NCI-H187 (cell line): ENCODE measurements around the gene SELENOM.
"Not testable (repeated sequence)": the region's sequence is repeated elsewhere in the genome, so short reads cannot be mapped to it uniquely, and the experiment has no call there.

Source experiments
- DNase-seq, 2 experiments: peaks; one replicate each; lab custom pipeline; 2025; lab: John Stamatoyannopoulos, UW

Gene SELENOM

DNA sequence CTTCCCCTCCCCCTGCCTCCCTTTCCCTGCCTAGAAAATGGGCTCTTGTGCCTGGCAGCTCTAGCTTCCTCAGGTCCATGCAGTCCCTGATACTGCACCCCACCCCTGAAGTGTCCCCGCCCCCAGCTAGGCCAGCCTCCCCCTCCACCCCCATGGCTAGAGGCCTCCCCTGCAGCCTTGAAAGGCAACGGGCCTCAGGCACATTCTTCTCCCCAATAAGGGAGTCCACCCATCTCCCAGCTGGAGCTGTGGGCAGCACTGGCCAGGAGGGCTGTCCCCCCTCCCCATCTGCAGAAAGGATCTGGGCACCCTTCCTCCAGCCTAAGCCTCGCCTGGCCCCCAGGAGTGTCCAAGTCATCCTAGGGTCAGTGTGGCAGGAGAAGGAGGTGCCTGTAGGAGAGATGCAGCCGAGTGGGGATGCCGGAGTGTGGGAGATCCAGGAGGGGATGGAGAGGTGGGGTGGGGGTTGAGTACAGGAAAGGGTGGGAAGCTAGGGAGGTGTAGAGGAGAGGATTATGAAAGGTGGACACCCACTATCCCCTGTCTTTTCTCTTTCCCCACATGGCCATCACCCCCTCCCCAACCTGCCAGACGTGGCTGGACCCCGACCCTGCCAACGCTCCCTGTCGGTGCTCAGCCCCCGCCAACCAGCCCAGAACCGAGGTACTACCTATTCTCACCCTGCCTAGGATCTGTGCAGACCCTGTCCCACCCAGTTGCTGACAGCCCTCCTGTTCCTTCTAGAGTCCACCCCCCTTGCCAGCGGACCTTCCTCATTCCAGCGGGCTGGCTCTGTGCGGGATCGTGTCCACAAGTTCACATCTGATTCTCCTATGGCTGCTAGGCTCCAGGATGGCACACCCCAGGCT is 16.9 kb downstream of the SELENOM start:
- no peak for DNase-seq

DNA sequence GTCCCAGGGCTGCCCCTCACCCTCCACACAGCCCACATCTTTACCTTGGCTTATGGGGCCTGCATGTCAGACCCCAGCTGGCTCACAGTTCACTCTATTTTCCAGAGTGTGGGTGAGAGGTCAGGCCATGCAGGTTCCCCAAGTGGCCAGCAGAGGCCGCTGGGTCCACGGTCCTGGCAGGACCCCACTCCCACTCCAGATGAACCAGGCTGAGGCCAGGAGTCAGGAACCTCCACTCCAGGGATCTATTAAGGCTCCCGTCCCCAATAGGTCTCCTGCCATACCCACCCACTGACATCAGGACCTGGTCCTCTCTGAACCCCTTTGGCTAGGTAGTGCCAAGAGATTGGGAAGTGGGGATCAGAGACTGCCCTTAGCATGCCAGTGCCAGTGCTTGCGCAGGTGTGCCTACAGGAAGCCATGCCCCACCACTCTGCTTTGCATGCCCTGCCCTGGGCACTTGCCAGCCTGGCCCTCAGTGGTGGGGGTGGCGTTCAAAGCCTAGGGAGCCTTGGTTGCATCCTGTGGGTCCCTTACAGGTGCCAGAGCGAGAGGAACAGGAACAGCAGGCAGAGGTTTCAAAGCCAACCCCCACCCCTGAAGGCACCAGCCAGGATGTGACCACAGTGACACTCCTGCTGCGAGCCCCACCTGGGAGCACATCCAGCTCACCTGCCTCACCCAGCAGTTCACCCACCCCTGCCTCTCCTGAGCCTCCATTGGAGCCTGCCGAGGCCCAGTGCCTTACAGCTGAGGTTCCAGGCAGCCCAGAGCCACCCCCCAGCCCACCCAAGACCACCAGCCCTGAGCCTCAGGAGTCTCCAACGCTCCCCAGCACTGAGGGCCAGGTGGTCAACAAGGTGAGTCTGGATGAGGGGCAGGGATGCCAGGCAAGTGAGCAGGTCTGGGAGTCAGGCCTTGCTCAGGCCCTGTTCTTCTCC is 17.9 kb downstream of the SELENOM start:
- no peak for DNase-seq

- no peak for DNase-seq
Observed at GRCh38 chr22:31088233-31088986, 19.0 kb downstream of the SELENOM start.

DNA sequence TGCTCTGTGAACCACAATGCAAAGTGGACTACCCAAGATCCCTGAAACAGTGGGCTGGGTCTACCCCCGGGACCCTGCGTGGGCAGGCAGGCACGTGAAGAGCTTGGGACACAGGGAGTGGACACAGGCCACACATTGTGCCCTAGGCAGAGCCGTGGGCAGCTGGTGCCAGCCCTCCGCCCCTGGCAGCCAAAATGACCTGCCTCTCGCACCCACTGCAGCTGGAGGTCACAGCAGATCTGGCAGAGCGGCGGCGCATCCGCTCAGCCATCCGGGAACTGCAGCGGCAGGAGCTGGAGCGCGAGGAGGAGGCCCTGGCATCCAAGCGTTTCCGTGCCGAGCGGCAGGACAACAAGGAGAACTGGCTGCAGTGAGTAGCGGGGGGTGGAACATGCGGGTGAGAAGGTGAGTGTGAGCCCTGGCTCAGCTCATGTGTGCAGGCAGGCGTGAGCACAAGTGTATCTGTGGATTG is 19.6 kb downstream of the SELENOM start:
- no peak for DNase-seq

DNA sequence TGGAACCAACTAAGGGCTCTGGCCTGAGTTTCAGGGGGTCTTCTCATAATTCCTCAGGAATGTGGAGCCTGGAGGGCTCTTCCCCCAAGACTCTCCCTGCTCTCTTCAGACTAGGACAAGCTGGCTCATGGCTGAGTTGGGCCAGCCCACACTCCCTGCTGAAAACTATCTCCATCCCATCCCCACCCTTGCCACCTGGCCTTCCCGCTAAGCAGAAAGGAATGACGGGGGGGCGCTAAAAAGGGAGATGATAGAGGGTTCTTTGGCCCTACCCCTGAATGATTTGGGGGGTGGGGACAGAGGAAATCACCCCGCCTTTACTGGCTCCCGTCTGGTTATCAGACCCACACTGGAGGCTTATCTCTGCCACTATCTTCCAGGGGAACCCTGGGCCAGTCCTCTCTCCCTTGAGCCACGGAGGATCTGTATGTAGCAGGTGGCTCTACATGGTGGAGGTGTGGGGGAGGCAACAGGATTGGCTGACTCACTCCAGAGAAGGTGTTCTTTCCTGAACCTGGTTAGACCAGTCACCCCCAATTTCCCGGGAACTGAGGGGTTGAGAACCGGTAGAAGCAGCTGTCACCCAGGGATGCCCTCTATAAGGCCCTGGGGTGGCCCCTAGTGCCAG is 20.6 kb downstream of the SELENOM start:
- no peak for DNase-seq

- DNase-seq: no peak
Observed at GRCh38 chr22:31085928-31086327, 21.4 kb downstream of the SELENOM start.

DNA sequence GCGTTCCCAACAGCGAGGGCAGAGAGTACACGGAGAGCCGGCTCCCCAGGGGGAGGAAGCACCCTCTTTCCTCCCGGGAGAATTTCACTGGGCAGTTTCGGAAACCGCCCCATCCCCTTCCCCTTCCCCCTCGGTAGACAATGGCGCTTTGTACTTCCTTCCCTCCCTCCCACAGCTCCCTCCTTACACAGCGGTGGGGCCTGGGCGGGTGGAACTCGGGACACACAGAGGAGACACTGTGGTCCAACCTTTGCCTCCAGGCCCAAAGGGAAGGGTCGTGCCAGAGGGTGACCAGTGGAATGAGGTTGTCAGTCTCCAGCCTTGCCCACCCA is 21.9 kb downstream of the SELENOM start:
- no peak for DNase-seq

DNA sequence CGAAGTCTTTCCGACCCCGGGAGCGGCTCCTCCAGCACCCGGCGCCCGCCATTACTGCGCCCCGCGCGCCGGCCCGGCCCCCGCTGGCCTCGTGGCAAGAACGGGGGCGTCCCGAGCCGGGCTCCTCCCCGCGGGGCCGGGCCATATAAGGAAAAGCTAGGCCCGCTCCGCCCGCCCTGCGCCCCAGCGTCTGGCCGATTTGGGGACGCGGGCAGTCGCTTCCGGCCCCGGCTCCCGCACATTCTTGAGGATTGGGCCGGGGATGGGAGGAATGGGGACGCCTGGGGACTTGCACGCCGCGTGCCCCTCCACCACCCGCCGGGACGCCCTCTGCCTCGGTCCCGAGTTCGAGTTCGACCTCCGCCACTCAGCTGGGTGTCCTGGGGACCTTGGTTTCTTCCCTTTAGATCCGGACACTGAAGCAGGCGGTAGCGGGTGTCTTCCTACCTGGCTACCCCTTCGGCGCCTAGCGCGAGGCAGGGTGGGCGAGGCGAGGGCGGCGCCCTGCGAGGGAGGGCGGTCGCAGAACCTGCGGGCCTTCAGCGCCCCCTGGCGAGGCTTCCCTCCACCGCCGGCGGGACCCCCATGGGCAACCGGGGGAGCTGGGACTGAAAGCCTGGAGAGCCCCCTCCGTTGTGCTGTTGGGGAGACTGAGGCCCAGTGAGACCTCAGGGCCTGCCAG is 22.4 kb downstream of the SELENOM start:
- DNase-seq: no peak

- no peak for DNase-seq
Observed at GRCh38 chr22:31083923-31084810, 23.2 kb downstream of the SELENOM start.

- DNase-seq: no peak
Observed at GRCh38 chr22:31083377-31083768, 24.0 kb downstream of the SELENOM start.

GRCh38 chr22:31082606-31083376 is 24.6 kb downstream of the SELENOM start:
- DNase-seq: no peak

GRCh38 chr22:31081963-31082605 is 25.3 kb downstream of the SELENOM start:
- DNase-seq: no peak

DNA sequence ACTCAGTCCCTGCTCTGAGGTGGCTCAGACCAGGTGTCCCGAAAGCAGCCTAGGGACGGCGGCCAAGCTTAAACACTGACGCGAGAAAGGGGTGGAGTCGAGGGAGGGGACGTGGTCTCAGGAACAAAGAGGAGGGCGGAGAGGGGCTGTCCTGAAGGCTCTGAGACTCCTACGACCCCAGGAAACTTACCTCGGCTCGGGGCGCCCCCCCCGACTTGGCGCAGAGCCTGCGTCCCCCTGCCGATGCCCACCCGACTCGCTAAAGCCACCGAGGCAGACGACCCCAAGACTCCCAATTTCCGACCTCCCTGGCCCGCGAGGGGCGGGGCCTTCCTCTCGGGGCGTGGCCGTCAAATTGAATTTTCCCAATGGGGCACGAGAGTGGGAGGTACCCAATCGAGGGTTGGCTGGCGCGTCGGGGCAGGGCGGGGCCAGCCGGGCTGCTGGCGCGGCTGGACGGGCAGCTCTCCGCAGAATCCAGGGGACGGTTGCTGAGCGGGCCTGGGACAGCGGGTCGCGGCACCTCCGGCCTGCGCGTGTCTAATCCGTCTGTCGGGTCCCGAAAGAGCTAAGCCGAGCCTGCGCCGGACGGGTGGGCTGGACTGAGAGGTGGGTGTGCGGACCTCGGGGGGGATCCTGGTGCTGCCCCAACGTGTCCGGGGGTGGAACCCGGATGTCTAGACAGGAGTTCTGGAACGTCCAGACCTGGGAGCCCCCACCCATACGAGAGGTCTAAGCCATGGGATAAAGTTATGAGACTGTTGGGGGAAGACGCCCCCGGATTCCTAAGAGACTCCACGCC is 26.3 kb downstream of the SELENOM start, which contains the start of gene SMTN:
TSS of gene SMTN (plus strand) at position 471 of the 802 bp plus-strand sequence. CDS start 1,941 bp downstream, outside the sequence.
- peak; percentile 55 to 66 for DNase-seq

DNA sequence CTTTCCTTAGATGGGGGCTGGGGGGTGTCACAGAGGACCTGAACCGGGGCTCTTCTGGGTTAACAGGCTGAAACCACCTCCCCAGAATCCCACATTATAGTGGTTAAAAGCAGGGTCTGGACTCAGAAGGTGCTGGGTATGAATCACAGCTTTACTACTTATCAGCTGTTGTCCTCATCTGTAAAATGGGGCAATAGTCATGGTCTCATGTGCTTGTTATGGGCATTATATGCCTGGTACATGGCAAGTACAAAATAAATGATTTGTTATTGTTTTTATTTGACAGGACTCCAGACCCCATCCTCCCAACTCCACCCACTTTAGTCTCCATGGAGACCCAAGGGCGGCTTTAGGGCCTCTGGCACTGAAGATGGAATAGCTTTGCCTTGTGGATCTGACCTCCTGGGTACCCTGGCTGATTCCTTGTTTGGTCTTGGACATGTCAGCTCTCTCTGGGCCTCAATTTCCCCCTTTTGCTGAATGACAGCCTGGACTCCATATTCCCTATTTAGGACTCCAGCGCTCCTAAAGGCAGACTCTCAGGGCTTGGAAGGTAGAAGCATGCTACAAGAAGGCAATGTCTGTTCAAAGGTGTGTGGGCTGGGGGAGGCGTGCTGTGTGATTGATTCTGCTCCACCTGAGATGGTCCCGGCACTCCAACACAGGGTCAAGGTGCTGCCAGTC is 27.1 kb downstream of the SELENOM start:
- DNase-seq: no peak

DNA sequence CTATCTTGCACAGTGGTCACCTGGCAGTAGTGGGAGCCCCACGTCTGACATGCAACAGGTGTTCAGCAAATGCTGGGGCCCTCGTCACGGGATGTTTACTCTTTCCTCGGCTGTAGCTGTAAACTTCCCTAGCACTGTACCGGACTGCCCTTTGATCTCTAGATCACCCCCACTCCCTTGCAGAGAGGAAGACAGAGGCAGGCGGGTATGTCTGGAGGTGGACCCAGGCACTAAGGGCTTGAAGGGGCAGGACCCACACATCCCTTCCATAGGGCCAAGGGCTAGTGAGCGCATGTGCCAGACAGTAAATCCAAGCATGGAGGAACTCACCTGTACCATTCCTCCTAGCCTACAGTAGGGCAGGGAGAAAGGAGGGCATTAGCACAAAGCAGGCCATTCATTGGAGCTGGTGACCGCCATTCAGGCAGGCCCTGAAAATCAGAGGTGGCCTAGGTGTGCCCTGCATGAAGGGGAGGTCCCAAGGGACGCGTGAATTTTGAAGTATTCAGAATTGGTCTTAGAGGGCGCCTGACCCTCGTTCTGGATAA is 28.2 kb downstream of the SELENOM start:
- DNase-seq: no peak

- DNase-seq: not testable (repeated sequence)
Observed at GRCh38 chr22:31078389-31078788, 29.0 kb downstream of the SELENOM start.

GRCh38 chr22:31077681-31078080 is 29.7 kb downstream of the SELENOM start:
- DNase-seq: no peak
